Keratinocyte (primary cell): ENCODE measurements around the gene MSI2. TPM values are rescaled to one million over a fixed set of nuclear protein-coding genes. Genes with fewer than 3 reads are reported as not detected.

Experiments used
- DNase-seq: peaks from one replicate; pipeline ENCODE4 v3.0.0-alpha.2; 2011; ENCODE audit warnings: low read depth, missing footprints, low spot score
- FAIRE-seq: peaks from 2 replicates; lab custom pipeline; 2011; peaks lifted over from hg19 to GRCh38; lab: Jason Lieb, UNC
- H2AFZ ChIP-seq: 2 replicates; pipeline ENCODE4 v1.6.0; 2012; ENCODE audit warnings: low read length, control low read depth, inconsistent platforms; ENCODE audit not compliant: control insufficient read depth
- H3K27ac ChIP-seq: 2 replicates; pipeline ENCODE4 v1.5.1; 2011; ENCODE audit warnings: low read length; ENCODE audit not compliant: control insufficient read depth, insufficient read depth
- H3K27me3 ChIP-seq: 3 replicates; pipeline ENCODE4 v1.6.0; 2011; ENCODE audit warnings: low read length; ENCODE audit not compliant: control insufficient read depth, insufficient read depth; ENCODE audit errors: extremely low read depth
- H3K36me3 ChIP-seq, 2 experiments: 2 replicates in 1 of 2; 3 replicates in 1 of 2; pipeline ENCODE4 v1.5.1; 2011; ENCODE audit warnings: low read length in 2 of 2, mild to moderate bottlenecking in 1 of 2; ENCODE audit not compliant: control insufficient read depth in 2 of 2, insufficient read depth in 2 of 2; ENCODE audit errors: extremely low read depth in 1 of 2
- H3K4me1 ChIP-seq: 3 replicates; pipeline ENCODE4 v1.5.1; 2011; ENCODE audit warnings: low read length; ENCODE audit not compliant: control insufficient read depth, insufficient read depth; ENCODE audit errors: extremely low read depth
- H3K4me2 ChIP-seq: 3 replicates; pipeline ENCODE4 v1.6.0; 2011; ENCODE audit warnings: low read depth, low read length; ENCODE audit not compliant: control insufficient read depth, insufficient read depth; ENCODE audit errors: extremely low read depth
- H3K4me3 ChIP-seq, 3 experiments: fragments of 200-600 bp in 1 of 3; sonication (generic) in 1 of 3; 2 replicates in 2 of 3; 3 replicates in 1 of 3; pipeline ENCODE4 v1.5.1; 2011 to 2016; ENCODE audit warnings: low read length in 3 of 3, mild to moderate bottlenecking in 3 of 3, control low read depth in 2 of 3, inconsistent platforms in 1 of 3, low read depth in 1 of 3, mixed read lengths in 1 of 3, mixed run types in 1 of 3, moderate library complexity in 1 of 3; ENCODE audit not compliant: control insufficient read depth in 2 of 3, insufficient read depth in 2 of 3; ENCODE audit errors: extremely low read depth in 1 of 3
- H3K79me2 ChIP-seq: 2 replicates; pipeline ENCODE4 v1.6.0; 2012; ENCODE audit warnings: low read length; ENCODE audit not compliant: control insufficient read depth, insufficient read depth
- H3K9ac ChIP-seq: 3 replicates; pipeline ENCODE4 v1.6.0; 2011; ENCODE audit warnings: low read length; ENCODE audit not compliant: control insufficient read depth, insufficient read depth; ENCODE audit errors: extremely low read depth
- H3K9me1 ChIP-seq: 3 replicates; pipeline ENCODE4 v1.6.0; 2011; ENCODE audit warnings: low read length; ENCODE audit not compliant: control insufficient read depth, insufficient read depth; ENCODE audit errors: extremely low read depth
- H3K9me3 ChIP-seq: 2 replicates; pipeline ENCODE4 v1.5.1; 2012; ENCODE audit warnings: low read depth, low read length; ENCODE audit not compliant: control insufficient read depth
- H4K20me1 ChIP-seq: 3 replicates; pipeline ENCODE4 v1.6.0; 2011; ENCODE audit warnings: low read length; ENCODE audit not compliant: control insufficient read depth, insufficient read depth; ENCODE audit errors: extremely low read depth
- EZH2 ChIP-seq: IDR thresholded peaks from one replicate; pipeline ENCODE4 v1.6.1; 2012; ENCODE audit warnings: inconsistent platforms, mild to moderate bottlenecking, low read length, moderate library complexity
- dilution Hi-C: fragments of 300-500 bp; cut with MboI; formaldehyde crosslinking; loops from one replicate; pipeline ENCODE4 v1.7.0; 2020; ENCODE audit warnings: low sequenced_read_pairs; ENCODE audit not compliant: extremely low pct_ligation_motif_present
- polyA plus RNA-seq, 5 experiments: library from polyadenylated mRNA; depleted of rRNA in 3 of 5; stranded (reverse) in 3 of 5; stranded (forward) in 1 of 5; unstranded in 1 of 5; fragments of >200 nt; gene quantifications; 1 replicate in 1 of 5; 2 replicates in 3 of 5; 3 replicates in 1 of 5; pipeline versions ENCODE4 v1.2.1 to v1.2.3, GENCODE V29; 2011 to 2012; ENCODE audit warnings: missing spikeins in 2 of 5, low read depth in 1 of 5, low replicate concordance in 1 of 5
- TF ChIP-seq, protein P1 (sequence below), 3 experiments: IDR thresholded peaks in 1 of 3; conservative IDR thresholded peaks in 1 of 3; optimal IDR thresholded peaks in 1 of 3; 2 replicates in 2 of 3; 3 replicates in 1 of 3; pipeline versions ENCODE3 to v1.5.1; 2011; ENCODE audit warnings: low read length in 3 of 3, mild to moderate bottlenecking in 3 of 3, moderate library complexity in 2 of 3, control low read depth in 1 of 3, inconsistent platforms in 1 of 3; ENCODE audit not compliant: insufficient read depth in 2 of 3; ENCODE audit errors: extremely low read depth in 1 of 3

MSI2 gene
- polyA plus RNA-seq, 1 donor (not counting 4 experiments of a cell fraction or from before 2014, with no cell fraction given) = 22.3 TPM

DNA sequence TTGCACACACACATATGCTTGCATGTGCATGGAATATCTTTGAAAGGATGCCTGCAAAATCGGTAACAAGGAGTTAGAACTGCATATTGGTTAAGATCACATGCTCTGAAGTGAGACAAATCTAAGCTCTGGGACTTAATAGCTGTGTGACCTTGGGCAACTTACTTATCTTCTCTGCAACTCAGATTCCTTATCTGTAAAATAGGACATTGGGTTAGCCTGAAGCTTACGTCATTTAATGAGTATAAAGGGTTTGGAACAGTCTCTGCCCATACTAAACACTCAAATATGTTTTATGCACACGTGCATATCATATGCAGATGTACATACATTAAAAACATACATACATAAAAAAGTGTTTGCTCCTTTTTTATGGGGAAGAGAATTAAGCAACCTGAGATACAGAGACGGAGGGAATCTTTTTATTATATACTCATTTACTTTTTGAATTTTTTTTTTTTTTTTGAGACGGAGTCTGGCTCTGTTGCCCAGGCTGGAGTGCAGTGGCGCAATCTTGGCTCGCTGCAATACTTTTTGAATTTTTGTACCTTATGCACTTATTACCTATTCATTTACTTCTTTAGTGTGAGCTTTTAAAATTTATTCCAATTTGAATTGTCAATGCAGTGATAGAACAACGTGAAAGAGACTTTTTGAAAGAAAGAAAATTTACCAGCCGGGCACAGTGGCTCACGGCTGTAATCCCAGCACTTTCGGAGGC lies 282.6 kb downstream of the MSI2 start:
- FAIRE-seq (no peak), DNase-seq (no peak)
- Histone ChIP-seq H3K79me2 (no peaks in the 10 kb centered on the region), H3K9me3 (no peaks in the 10 kb centered on the region), H3K9ac (no peak overlapping the region), H3K4me1 (peaks cover 9% of the 10 kb centered on the region), H3K27ac (no peak overlapping the region), H2AFZ (no peak overlapping the region), H4K20me1 (no peaks in the 10 kb centered on the region), H3K4me2 (no peak overlapping the region), H3K4me3 (no peak overlapping the region), H3K36me3 (no peaks in the 10 kb centered on the region), H3K9me1 (no peaks in the 10 kb centered on the region), H3K27me3 (no peaks in the 10 kb centered on the region)
- dilution Hi-C loops = no loop called here
- no peak for TF ChIP-seq EZH2
- TF ChIP-seq, protein P1, sequence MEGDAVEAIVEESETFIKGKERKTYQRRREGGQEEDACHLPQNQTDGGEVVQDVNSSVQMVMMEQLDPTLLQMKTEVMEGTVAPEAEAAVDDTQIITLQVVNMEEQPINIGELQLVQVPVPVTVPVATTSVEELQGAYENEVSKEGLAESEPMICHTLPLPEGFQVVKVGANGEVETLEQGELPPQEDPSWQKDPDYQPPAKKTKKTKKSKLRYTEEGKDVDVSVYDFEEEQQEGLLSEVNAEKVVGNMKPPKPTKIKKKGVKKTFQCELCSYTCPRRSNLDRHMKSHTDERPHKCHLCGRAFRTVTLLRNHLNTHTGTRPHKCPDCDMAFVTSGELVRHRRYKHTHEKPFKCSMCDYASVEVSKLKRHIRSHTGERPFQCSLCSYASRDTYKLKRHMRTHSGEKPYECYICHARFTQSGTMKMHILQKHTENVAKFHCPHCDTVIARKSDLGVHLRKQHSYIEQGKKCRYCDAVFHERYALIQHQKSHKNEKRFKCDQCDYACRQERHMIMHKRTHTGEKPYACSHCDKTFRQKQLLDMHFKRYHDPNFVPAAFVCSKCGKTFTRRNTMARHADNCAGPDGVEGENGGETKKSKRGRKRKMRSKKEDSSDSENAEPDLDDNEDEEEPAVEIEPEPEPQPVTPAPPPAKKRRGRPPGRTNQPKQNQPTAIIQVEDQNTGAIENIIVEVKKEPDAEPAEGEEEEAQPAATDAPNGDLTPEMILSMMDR (optimal IDR thresholded peaks at IDR 0.05 in 1 of 3, IDR thresholded peaks at IDR 0.05 in 1 of 3, conservative IDR thresholded peaks at IDR 0.05 in 1 of 3; ENCODE audit: extremely low read depth in 1 of 3, insufficient read depth in 2 of 3, low read length in 3 of 3) = no peak

DNA sequence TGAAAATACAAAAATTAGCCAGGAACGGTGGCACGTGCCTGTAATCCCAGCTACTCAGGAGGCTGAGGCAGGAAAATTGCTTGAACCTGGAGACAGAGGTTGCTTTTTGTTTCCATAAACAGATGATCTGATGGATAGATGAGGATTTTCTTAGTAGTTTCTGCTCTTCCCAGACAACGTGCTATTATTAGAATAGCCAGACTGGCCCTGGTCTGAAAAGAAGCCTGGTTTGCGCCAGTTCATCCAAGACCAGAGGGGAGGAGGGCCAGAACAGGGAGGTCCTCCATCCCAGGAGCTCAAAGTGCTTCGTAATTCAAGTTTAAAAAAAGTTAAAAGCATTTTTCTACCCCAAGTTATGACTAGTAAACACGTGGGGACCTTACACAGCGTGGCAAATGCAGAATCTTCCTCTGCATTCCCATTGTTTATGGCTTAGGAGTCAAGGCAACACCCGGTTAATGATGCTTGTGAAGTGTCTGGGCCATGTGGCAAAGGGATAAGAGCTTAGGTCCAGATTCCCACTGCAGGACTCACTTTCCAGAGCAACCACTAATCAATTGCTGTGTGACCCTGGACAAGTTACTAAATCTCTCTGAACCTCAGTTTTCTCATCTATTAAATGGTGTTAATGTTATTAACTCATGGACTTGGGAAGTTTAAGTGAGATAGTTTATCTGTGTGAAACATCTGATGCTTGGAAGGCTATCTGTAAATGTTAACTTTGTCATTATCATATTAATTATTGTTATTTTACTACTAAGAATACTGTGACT lies 283.4 kb downstream of the MSI2 start:
- H3K36me3 ChIP-seq = no peaks in the 10 kb centered on the region
- H2AFZ ChIP-seq = no peak overlapping the region
- H3K9me1 ChIP-seq = no peaks in the 10 kb centered on the region
- H3K4me1 ChIP-seq = peaks cover 9% of the 10 kb centered on the region
- dilution Hi-C loops = no loop called here
- no peaks in the 10 kb centered on the region for H4K20me1 ChIP-seq
- no peak overlapping the region for H3K4me3 ChIP-seq
- TF ChIP-seq, protein P1 (optimal IDR thresholded peaks at IDR 0.05 in 1 of 3, IDR thresholded peaks at IDR 0.05 in 1 of 3, conservative IDR thresholded peaks at IDR 0.05 in 1 of 3; ENCODE audit: extremely low read depth in 1 of 3, insufficient read depth in 2 of 3, low read length in 3 of 3) = no peak
- no peak for TF ChIP-seq EZH2
- FAIRE-seq (no peak), DNase-seq (no peak)
- H3K4me2 ChIP-seq = no peak overlapping the region
- no peaks in the 10 kb centered on the region for H3K79me2 ChIP-seq
- no peaks in the 10 kb centered on the region for H3K9me3 ChIP-seq
- H3K27me3 ChIP-seq = no peaks in the 10 kb centered on the region
- no peak overlapping the region for H3K9ac ChIP-seq
- no peak overlapping the region for H3K27ac ChIP-seq
